Lower leg skin (tissue), 3 donors: ENCODE data around the gene FAM118A.

Experiments
- CTCF ChIP-seq, 3 donors: fragments of 450-650 bp; IDR thresholded peaks; one replicate each; pipeline ENCODE4 v1.5.1; 2016; ENCODE audit warnings: antibody characterized with exemption in 3 of 3, mild to moderate bottlenecking in 3 of 3, moderate library complexity in 2 of 3
- POLR2A ChIP-seq, 2 donors: fragments of 450-650 bp; IDR thresholded peaks; one replicate each; pipeline ENCODE4 v1.6.1; 2016 to 2017; ENCODE audit warnings: antibody characterized with exemption in 2 of 2, mild to moderate bottlenecking in 1 of 2, moderate library complexity in 1 of 2

- TF ChIP-seq CTCF (IDR thresholded peaks at IDR 0.05), result no peak
- TF ChIP-seq POLR2A (IDR thresholded peaks at IDR 0.05), result no peak
These were observed 36.2 kb upstream of the FAM118A start for GRCh38 chr22:45273452-45274075.
